H1 (cell line): ENCODE results near the gene PRSS53. TPM values are rescaled to one million over a fixed set of nuclear protein-coding genes. Genes with fewer than 3 reads are reported as not detected.

ENCODE experiments used
- CTCF ChIA-PET: fragments of 300-600 bp; sonication (Branson Sonifier 250); formaldehyde crosslinking; loops from one replicate; lab custom pipeline; 2021; ENCODE audit not compliant: partially characterized antibody; lab: Charles Lee
- POLR2A ChIA-PET: fragments of 300-600 bp; sonication (Branson Sonifier 250); formaldehyde crosslinking; loops from one replicate; lab custom pipeline; 2021; ENCODE audit warnings: inconsistent platforms; ENCODE audit not compliant: partially characterized antibody; lab: Charles Lee
- DNase-seq, 2 experiments: peaks; one replicate each; pipeline versions ENCODE4 v3.0.0 to v3.0.0-alpha.2; 2010 to 2022; ENCODE audit warnings: low spot score in 2 of 2, low read depth in 1 of 2, mixed read lengths in 1 of 2
- FAIRE-seq: peaks from 2 replicates; lab custom pipeline; 2011; peaks lifted over from hg19 to GRCh38; lab: Jason Lieb, UNC
- H2AFZ ChIP-seq: 2 replicates; pipeline ENCODE4 v1.8.1; 2012; ENCODE audit warnings: low read length, inconsistent platforms
- H2AK5ac ChIP-seq: 2 replicates; pipeline ENCODE4 v1.6.1; 2013; ENCODE audit warnings: low read depth, low read length
- H2BK120ac ChIP-seq: replicated peaks from 2 replicates; pipeline ENCODE3; 2013; ENCODE audit warnings: low read depth, low read length, inconsistent platforms
- H2BK12ac ChIP-seq: 2 replicates; pipeline ENCODE4 v1.6.1; 2013; ENCODE audit warnings: low read depth, low read length
- H2BK15ac ChIP-seq: 2 replicates; pipeline ENCODE4 v1.6.1; 2013; ENCODE audit warnings: low read length
- H2BK20ac ChIP-seq: 2 replicates; pipeline ENCODE4 v1.6.1; 2013; ENCODE audit warnings: low read length
- H2BK5ac ChIP-seq: 2 replicates; pipeline ENCODE4 v1.6.1; 2013; ENCODE audit warnings: low read depth, low read length
- H3K14ac ChIP-seq: 2 replicates; pipeline ENCODE4 v1.6.1; 2013; ENCODE audit warnings: inconsistent platforms; ENCODE audit not compliant: insufficient read length
- H3K18ac ChIP-seq: 2 replicates; pipeline ENCODE4 v1.6.1; 2013; ENCODE audit warnings: low read length; ENCODE audit errors: extremely low read depth
- H3K23ac ChIP-seq: 2 replicates; pipeline ENCODE4 v1.6.1; 2013; ENCODE audit warnings: inconsistent platforms; ENCODE audit not compliant: insufficient read length
- H3K23me2 ChIP-seq: 2 replicates; pipeline ENCODE4 v1.6.1; 2013; ENCODE audit warnings: low read depth, low read length
- H3K27ac ChIP-seq: 2 replicates; pipeline ENCODE4 v1.6.1; 2011; ENCODE audit warnings: low read depth, low read length, inconsistent platforms
- H3K27me3 ChIP-seq, 4 experiments: replicated peaks in 1 of 4; 1 replicate in 1 of 4; 2 replicates in 3 of 4; pipeline versions ENCODE4 v1.6.1 to v1.8.1; 2011 to 2013; ENCODE audit warnings: low read length in 3 of 4, mild to moderate bottlenecking in 3 of 4, inconsistent platforms in 2 of 4, mixed read lengths in 2 of 4, moderate library complexity in 1 of 4; ENCODE audit not compliant: control insufficient read depth in 3 of 4, insufficient read depth in 3 of 4; ENCODE audit errors: extremely low read depth in 1 of 4
- H3K36me3 ChIP-seq, 4 experiments: 2 replicates each; pipeline versions ENCODE4 v1.6.1 to v1.8.1; 2011 to 2013; ENCODE audit warnings: mild to moderate bottlenecking in 4 of 4, low read length in 3 of 4, moderate library complexity in 2 of 4, control low read depth in 1 of 4, inconsistent platforms in 1 of 4; ENCODE audit not compliant: insufficient read depth in 4 of 4, control insufficient read depth in 2 of 4
- H3K4ac ChIP-seq: replicated peaks from 2 replicates; pipeline ENCODE3; 2013; ENCODE audit warnings: low read length, low read depth, mixed read lengths, inconsistent platforms; ENCODE audit not compliant: insufficient read length
- H3K4me1 ChIP-seq, 4 experiments: replicated peaks in 1 of 4; 1 replicate in 1 of 4; 2 replicates in 3 of 4; pipeline versions ENCODE4 v1.6.1 to v1.8.1; 2011 to 2013; ENCODE audit warnings: low read length in 3 of 4, inconsistent platforms in 2 of 4, mixed read lengths in 1 of 4; ENCODE audit not compliant: insufficient read depth in 4 of 4, control insufficient read depth in 3 of 4
- H3K4me2 ChIP-seq, 2 experiments: 2 replicates each; pipeline versions ENCODE4 v1.6.1 to v1.8.1; 2011 to 2013; ENCODE audit warnings: low read depth in 2 of 2, low read length in 2 of 2, control low read depth in 1 of 2, inconsistent platforms in 1 of 2, mild to moderate bottlenecking in 1 of 2; ENCODE audit not compliant: insufficient read depth in 1 of 2
- H3K4me3 ChIP-seq, 4 experiments: fragments of 200-600, 300-600 bp in 1 of 4; sonication (generic), shearing (Covaris generic), sonication (Bioruptor Twin) in 1 of 4; 2 replicates each; pipeline versions ENCODE4 v1.5.1 to v1.8.1; 2011 to 2016; ENCODE audit warnings: low read length in 4 of 4, low read depth in 3 of 4, control low read depth in 2 of 4, inconsistent platforms in 2 of 4, mild to moderate bottlenecking in 2 of 4, mixed read lengths in 1 of 4, moderate library complexity in 1 of 4; ENCODE audit not compliant: insufficient read depth in 2 of 4; ENCODE audit errors: extremely low read depth in 1 of 4
- H3K56ac ChIP-seq: replicated peaks from 2 replicates; pipeline ENCODE3; 2013; ENCODE audit warnings: low read depth, mild to moderate bottlenecking, mixed read lengths, low read length, inconsistent platforms; ENCODE audit not compliant: insufficient read length
- H3K79me1 ChIP-seq: 2 replicates; pipeline ENCODE4 v1.6.1; 2013; ENCODE audit warnings: low read depth, low read length, control low read depth
- H3K79me2 ChIP-seq, 2 experiments: 2 replicates each; pipeline versions ENCODE4 v1.6.1 to v1.8.1; 2012 to 2013; ENCODE audit warnings: low read length in 2 of 2, mild to moderate bottlenecking in 2 of 2, inconsistent platforms in 1 of 2; ENCODE audit not compliant: insufficient read depth in 2 of 2, control insufficient read depth in 1 of 2
- H3K9ac ChIP-seq, 4 experiments: replicated peaks in 1 of 4; 1 replicate in 1 of 4; 2 replicates in 3 of 4; pipeline versions ENCODE4 v1.6.1 to v1.8.1; 2011 to 2013; ENCODE audit warnings: low read depth in 3 of 4, low read length in 3 of 4, control low read depth in 2 of 4, mild to moderate bottlenecking in 2 of 4, moderate library complexity in 2 of 4, inconsistent platforms in 1 of 4; ENCODE audit errors: extremely low read depth in 1 of 4
- H3K9me3 ChIP-seq, 2 experiments: 2 replicates each; pipeline versions ENCODE4 v1.6.1 to v1.8.1; 2012 to 2013; ENCODE audit warnings: mild to moderate bottlenecking in 2 of 2, moderate library complexity in 2 of 2, control low read depth in 1 of 2, inconsistent platforms in 1 of 2, low read depth in 1 of 2, low read length in 1 of 2, mixed read lengths in 1 of 2; ENCODE audit not compliant: insufficient read depth in 2 of 2
- H4K20me1 ChIP-seq, 2 experiments: replicated peaks in 1 of 2; 2 replicates each; pipeline versions ENCODE3 to v1.8.1; 2011 to 2013; ENCODE audit warnings: inconsistent platforms in 2 of 2, low read length in 2 of 2, mild to moderate bottlenecking in 1 of 2; ENCODE audit not compliant: insufficient read depth in 2 of 2, control insufficient read depth in 1 of 2
- H4K5ac ChIP-seq: 2 replicates; pipeline ENCODE4 v1.6.1; 2013; ENCODE audit warnings: low read length, low read depth, mixed read lengths, inconsistent platforms; ENCODE audit not compliant: insufficient read length
- H4K8ac ChIP-seq: 2 replicates; pipeline ENCODE4 v1.8.0; 2013; ENCODE audit warnings: mild to moderate bottlenecking, moderate library complexity, low read length, inconsistent platforms; ENCODE audit not compliant: insufficient read depth; ENCODE audit errors: extremely low read depth
- H4K91ac ChIP-seq: replicated peaks from 2 replicates; pipeline ENCODE3; 2013; ENCODE audit warnings: low read length, mixed read lengths, inconsistent platforms; ENCODE audit not compliant: insufficient read length
- CTBP2 ChIP-seq: IDR thresholded peaks from 2 replicates; pipeline ENCODE4 v1.7.0; 2011; ENCODE audit warnings: borderline replicate concordance, mild to moderate bottlenecking, moderate library complexity, mixed read lengths, low read length; ENCODE audit not compliant: insufficient read depth, insufficient read length
- EZH2 ChIP-seq: fragments of 200-600 bp; sonication (generic); IDR thresholded peaks from 2 replicates; pipeline ENCODE4 v1.7.1; 2012; ENCODE audit warnings: low read depth, mild to moderate bottlenecking, moderate library complexity, low read length, inconsistent platforms; ENCODE audit not compliant: severe bottlenecking
- KDM1A ChIP-seq: fragments of 200-600, 300-600 bp; sonication (generic); IDR thresholded peaks from 2 replicates; pipeline ENCODE4 v1.7.1; 2016; ENCODE audit warnings: mild to moderate bottlenecking, low read length, borderline replicate concordance
- MAFK ChIP-seq: IDR thresholded peaks from 2 replicates; pipeline ENCODE4 v1.6.1; 2012; ENCODE audit warnings: low read depth, mild to moderate bottlenecking, improper control_type of control experiment, low read length
- POU5F1 ChIP-seq: IDR thresholded peaks from 2 replicates; pipeline ENCODE4 v1.6.1; 2011; ENCODE audit warnings: low read depth, mild to moderate bottlenecking, low read length, moderate library complexity
- RAD21 ChIP-seq, 2 experiments: IDR thresholded peaks in 1 of 2; conservative IDR thresholded peaks in 1 of 2; 2 replicates each; pipeline ENCODE4 v1.6.1; 2011; ENCODE audit warnings: low read depth in 2 of 2, low read length in 2 of 2, improper control_type of control experiment in 1 of 2, inconsistent platforms in 1 of 2, mild to moderate bottlenecking in 1 of 2, moderate library complexity in 1 of 2
- RFX5 ChIP-seq: IDR thresholded peaks from 2 replicates; pipeline ENCODE4 v1.6.1; 2011; ENCODE audit warnings: low read depth, low read length, improper control_type of control experiment, borderline replicate concordance
- WGBS, 2 experiments: shearing (Covaris generic) in 1 of 2; methylation state at CpG; one replicate each; pipeline versions ENCODE4 v1.1.6 to v1.1.7; 2013 to 2015; ENCODE audit warnings: low lambda C conversion rate in 2 of 2, mixed read lengths in 2 of 2, inconsistent platforms in 1 of 2, low coverage in 1 of 2, missing lambda C conversion rate in 1 of 2; ENCODE audit not compliant: insufficient replicate concordance in 2 of 2, insufficient coverage in 1 of 2, insufficient read length in 1 of 2; ENCODE audit errors: extremely low coverage in 1 of 2, missing lambda C conversion rate in 1 of 2; 5-methylcytosine and 5-hydroxymethylcytosine counted together
- polyA plus RNA-seq, 7 experiments: library from polyadenylated mRNA; depleted of rRNA in 3 of 7; stranded (reverse) in 5 of 7; unstranded in 2 of 7; fragments of >200 nt in 5 of 7; fragments of 200-250 nt in 2 of 7; gene quantifications; 1 replicate in 5 of 7; 2 replicates in 1 of 7; 4 replicates in 1 of 7; pipeline versions ENCODE4 v1.2.1 to v1.2.3, GENCODE V29; 2011 to 2013; ENCODE audit warnings: missing spikeins in 2 of 7, mixed read lengths in 2 of 7
- total RNA-seq: library from RNA; stranded (reverse); fragmentation: NEBNext Ultra II Directional; extraction: Animal tissue kit (Norgen Biotek cat#: 25700); gene quantifications from 2 replicates; pipeline ENCODE4 v1.2.1, GENCODE V29; 2021
- TF ChIP-seq, protein P1 (sequence below), 3 experiments: IDR thresholded peaks; 1 replicate in 2 of 3; 2 replicates in 1 of 3; pipeline versions ENCODE4 v1.5.1 to v1.6.1; 2011; ENCODE audit warnings: low read length in 3 of 3, mild to moderate bottlenecking in 3 of 3, inconsistent platforms in 2 of 3, low read depth in 1 of 3, moderate library complexity in 1 of 3; ENCODE audit not compliant: insufficient read depth in 1 of 3; ENCODE audit errors: control extremely low read depth in 1 of 3

The PRSS53 gene
- total and polyA plus RNA-seq, 2 of the 8 experiments (the other 6 are each of a cell fraction or from before 2014, with no cell fraction given), result 1.7 to 2.6 TPM

DNA sequence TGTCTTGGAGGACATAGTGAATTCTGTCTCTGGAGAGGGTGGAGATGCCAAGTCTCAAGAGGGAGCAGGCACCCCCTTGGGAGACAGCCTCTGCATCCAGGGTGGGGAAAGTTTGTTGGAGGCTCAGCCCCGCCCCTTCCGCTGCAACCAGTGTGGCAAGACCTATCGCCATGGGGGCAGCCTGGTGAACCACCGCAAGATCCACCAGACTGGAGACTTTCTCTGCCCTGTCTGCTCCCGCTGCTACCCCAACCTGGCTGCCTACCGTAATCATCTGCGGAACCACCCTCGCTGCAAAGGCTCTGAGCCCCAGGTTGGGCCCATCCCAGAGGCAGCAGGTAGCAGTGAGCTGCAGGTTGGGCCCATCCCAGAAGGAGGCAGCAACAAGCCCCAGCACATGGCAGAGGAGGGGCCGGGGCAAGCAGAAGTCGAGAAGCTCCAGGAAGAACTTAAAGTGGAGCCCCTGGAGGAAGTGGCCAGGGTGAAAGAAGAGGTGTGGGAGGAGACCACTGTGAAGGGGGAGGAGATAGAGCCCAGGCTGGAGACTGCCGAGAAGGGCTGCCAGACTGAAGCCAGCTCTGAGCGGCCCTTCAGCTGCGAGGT lies 9.3 kb downstream of the PRSS53 start:
- Histone ChIP-seq H3K18ac (no peak overlapping the region), H4K5ac (no peak overlapping the region), H3K79me2 (peaks cover 0 to 37% of the 10 kb centered on the region in 2 experiments; a peak in 2 of 4 replicates), H3K27me3 (no peaks in the 10 kb centered on the region), H3K27ac (no peak overlapping the region), H3K14ac (no peak overlapping the region), H3K4me2 (no peak overlapping the region), H2AK5ac (no peak overlapping the region), H3K9me3 (no peaks in the 10 kb centered on the region), H3K36me3 (peaks cover 5 to 50% (median 30%) of the 10 kb centered on the region in 4 experiments; a peak in 7 of 8 replicates), H3K23me2 (0 out of 2 replicates have a peak, but pooled peaks cover 3% of the 10 kb centered on the region), H3K4me3 (no peak overlapping the region), H2BK12ac (no peak overlapping the region), H2BK5ac (no peak overlapping the region), H2BK20ac (no peak overlapping the region), H4K20me1 (peaks cover 9 to 31% of the 10 kb centered on the region in 2 experiments), H3K4ac (no peak overlapping the region), H4K8ac (no peak overlapping the region), H2AFZ (no peak overlapping the region), H4K91ac (no peak overlapping the region), H3K4me1 (no peaks in the 10 kb centered on the region), H2BK15ac (no peak overlapping the region), H2BK120ac (no peak overlapping the region), H3K9ac (no peak overlapping the region), H3K23ac (no peak overlapping the region), H3K79me1 (peaks cover 4% of the 10 kb centered on the region; the same call in 1 of the 2 replicates), H3K56ac (no peak overlapping the region)
- CTCF ChIA-PET, result interaction anchor here (0.6 to 2.1 kb wide), 8 partner anchors 10 to 93 kb away, joined by 3 to 14 read pairs (median 4); partner anchors contain the start of gene PRSS53
- DNase-seq (no peak), FAIRE-seq (no peak)
- POLR2A ChIA-PET, result interaction anchor here (0.5 to 4.9 kb wide), 7 partner anchors 13 to 378 kb away, joined by 3 to 26 read pairs (median 3); partner anchors contain the start of gene VKORC1
- 90% methylated on average over 13 of the region's 13 CpGs; no CpG with 5 or more reads in 1 of the 2 experiments for WGBS, 2 experiments
- TF ChIP-seq CTBP2 (no peak), EZH2 (no peak), MAFK (no peak), RAD21 (IDR thresholded peaks at IDR 0.05 in 1 of 2, conservative IDR thresholded peaks at IDR 0.05 in 1 of 2; ENCODE audit: low read depth in 2 of 2, low read length in 2 of 2) (peak in 1 of 2 experiments; percentile 15; a peak in 1 of 4 replicates), POU5F1 (no peak), KDM1A (no peak), RFX5 (no peak)
- TF ChIP-seq, protein P1, sequence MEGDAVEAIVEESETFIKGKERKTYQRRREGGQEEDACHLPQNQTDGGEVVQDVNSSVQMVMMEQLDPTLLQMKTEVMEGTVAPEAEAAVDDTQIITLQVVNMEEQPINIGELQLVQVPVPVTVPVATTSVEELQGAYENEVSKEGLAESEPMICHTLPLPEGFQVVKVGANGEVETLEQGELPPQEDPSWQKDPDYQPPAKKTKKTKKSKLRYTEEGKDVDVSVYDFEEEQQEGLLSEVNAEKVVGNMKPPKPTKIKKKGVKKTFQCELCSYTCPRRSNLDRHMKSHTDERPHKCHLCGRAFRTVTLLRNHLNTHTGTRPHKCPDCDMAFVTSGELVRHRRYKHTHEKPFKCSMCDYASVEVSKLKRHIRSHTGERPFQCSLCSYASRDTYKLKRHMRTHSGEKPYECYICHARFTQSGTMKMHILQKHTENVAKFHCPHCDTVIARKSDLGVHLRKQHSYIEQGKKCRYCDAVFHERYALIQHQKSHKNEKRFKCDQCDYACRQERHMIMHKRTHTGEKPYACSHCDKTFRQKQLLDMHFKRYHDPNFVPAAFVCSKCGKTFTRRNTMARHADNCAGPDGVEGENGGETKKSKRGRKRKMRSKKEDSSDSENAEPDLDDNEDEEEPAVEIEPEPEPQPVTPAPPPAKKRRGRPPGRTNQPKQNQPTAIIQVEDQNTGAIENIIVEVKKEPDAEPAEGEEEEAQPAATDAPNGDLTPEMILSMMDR (IDR thresholded peaks at IDR 0.05; ENCODE audit: control extremely low read depth in 1 of 3, insufficient read depth in 1 of 3, low read depth in 1 of 3, low read length in 3 of 3), result peak in 2 of 3 experiments; percentile 10 to 12; a peak in 1 of 4 replicates
